Measurements from ENCODE around the gene SSH3.

The SSH3 gene

DNA sequence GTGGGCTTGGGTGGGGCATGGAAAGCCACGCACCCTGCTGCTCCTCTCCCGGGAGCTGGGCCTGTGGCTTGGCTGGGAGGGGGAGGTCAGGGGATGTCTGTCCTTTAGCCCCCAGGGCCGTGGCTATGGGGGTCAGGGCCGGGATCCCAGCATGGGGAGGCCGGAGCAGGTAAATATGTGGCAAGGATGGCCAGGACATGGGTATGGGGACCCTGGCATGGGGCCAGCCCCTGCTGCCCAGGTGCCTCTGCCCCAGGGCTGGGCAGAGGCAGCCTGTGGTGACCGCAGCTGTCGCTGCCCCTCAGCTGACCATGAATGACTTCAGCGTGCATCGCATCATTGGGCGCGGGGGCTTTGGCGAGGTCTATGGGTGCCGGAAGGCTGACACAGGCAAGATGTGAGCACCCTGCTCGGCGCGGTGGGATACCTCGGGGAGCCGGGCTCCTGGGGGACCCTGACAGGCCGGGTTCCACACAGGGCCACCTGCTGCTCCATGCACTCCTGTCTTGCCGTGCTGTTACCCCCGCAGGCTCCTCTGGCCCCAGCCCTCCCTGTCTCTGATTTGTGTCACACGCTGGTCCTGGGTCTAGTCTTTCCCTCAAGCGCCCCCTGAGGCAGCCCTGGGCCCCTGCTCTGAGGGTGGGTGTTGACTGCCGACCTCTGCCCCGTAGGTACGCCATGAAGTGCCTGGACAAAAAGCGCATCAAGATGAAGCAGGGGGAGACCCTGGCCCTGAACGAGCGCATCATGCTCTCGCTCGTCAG is 22.4 kb upstream of the SSH3 start:
- DNase-seq = no peak

GRCh38 chr11:67281552-67282150 is 21.7 kb upstream of the SSH3 start:
- no peak for DNase-seq

GRCh38 chr11:67282155-67282875 is 21.0 kb upstream of the SSH3 start:
- DNase-seq = no peak

DNA sequence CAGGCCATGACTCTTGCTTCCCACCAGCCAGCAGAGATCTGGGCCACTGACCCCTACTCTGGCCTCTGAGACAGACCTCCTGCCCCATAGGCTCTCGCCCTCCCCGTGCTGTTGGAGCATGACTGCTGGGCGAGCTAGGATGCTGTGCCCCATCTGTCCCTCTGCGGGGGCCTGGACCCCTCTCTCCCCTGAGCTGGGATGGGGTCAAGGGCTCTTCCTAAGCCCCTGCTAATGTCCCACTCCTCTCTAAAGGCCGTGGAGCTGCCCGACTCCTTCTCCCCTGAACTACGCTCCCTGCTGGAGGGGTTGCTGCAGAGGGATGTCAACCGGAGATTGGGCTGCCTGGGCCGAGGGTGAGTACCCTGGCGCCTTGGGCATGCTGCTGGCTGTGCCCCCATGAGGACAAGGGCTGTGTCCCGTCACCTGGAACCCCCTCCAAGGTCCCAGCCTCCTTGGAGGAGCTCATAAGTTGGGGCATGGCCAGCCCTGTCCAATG is 20.4 kb upstream of the SSH3 start:
- no peak for DNase-seq

- DNase-seq = no peak
Observed at GRCh38 chr11:67283481-67283963, 19.8 kb upstream of the SSH3 start.

DNA sequence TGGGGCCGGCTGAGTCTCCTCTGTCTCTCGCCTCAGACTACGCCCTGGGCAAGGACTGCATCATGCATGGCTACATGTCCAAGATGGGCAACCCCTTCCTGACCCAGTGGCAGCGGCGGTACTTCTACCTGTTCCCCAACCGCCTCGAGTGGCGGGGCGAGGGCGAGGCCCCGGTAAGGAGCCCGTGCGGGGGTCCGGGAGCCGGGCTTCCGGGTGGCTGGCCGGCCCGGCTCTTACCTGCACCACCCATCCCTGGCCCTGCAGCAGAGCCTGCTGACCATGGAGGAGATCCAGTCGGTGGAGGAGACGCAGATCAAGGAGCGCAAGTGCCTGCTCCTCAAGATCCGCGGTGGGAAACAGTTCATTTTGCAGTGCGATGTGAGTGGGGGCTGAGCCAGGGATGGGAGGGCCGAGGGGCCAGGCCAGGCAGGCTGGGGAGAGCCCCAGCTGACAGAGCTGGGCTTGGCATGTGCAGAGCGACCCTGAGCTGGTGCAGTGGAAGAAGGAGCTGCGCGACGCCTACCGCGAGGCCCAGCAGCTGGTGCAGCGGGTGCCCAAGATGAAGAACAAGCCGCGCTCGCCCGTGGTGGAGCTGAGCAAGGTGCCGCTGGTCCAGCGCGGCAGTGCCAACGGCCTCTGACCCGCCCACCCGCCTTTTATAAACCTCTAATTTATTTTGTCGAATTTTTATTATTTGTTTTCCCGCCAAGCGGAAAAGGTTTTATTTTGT is 18.4 kb upstream of the SSH3 start:
- no peak for DNase-seq

- no peak for DNase-seq
Observed at GRCh38 chr11:67285541-67286498, 17.5 kb upstream of the SSH3 start.

- DNase-seq = no peak
Observed at GRCh38 chr11:67286621-67287333, 16.6 kb upstream of the SSH3 start.

- DNase-seq = no peak
Observed at GRCh38 chr11:67287355-67288197, 15.8 kb upstream of the SSH3 start.

GRCh38 chr11:67288198-67288451 is 15.2 kb upstream of the SSH3 start:
- no peak for DNase-seq

DNA sequence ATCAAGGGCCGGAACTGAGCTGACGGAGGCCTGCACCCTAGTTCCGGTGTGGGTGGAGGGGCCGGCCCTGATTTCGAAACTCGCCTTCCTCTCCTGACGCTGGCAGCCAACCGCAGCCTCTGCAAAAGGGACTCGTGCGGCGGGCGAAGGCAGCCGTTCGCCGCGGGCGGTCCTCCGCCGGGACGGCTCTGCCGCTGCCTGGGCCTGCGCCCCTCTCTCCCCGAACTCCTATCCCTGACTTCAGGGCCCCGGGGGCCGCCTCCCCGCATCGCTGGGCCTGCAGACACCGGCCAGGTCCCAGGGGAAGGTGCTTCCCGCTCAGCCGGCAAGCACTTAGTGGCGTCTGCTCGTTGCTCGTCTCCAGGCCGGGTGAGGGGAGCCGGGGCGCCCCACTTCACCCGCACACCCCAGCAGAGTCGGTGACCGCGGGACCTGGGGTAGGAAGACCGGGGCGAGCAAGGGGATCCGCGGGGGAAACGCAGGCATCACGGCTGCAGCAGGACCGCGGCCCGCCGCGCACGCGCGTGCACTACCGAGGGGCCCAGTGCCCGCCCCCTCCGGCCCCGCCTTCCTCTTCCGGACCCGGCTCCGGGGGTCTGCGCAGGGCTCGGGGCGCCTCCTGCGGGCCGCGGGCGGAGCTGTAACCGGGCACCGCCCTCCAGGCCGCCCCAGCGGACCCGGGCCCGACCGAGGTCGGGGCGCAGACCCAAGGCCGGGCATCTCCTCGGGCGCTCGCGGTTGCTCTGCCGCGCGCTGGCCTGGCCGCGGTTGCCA is 14.7 kb upstream of the SSH3 start:
- DNase-seq = peak; percentile 89

DNA sequence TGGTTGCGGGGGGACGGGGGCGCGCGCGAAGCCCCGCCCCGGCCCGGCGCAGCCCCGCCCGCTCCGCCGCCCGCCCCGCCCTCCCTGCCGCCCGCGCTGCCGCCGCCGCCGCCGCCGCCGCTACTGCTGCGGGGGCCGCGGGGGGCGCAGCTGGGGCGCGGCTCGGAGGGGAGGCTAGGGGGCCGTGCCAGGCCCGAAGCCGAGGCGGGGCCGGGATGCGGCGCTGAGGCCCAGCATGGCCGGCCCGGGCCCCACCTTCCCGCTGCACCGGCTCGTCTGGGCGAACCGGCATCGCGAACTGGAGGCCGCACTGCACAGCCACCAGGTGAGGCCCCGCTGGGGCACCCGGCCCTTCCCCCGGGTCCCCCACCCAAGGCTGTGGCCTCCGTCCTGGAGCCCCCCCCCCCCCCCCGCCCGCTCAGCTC is 14.1 kb upstream of the SSH3 start, which contains the start of gene ANKRD13D:
ANKRD13D (plus strand) TSS at position 78 of the 425 bp plus-strand sequence; CDS start at position 236, 158 bp downstream.
- DNase-seq = no peak

- DNase-seq = no peak
Observed at GRCh38 chr11:67289651-67290479, 13.5 kb upstream of the SSH3 start.

DNA sequence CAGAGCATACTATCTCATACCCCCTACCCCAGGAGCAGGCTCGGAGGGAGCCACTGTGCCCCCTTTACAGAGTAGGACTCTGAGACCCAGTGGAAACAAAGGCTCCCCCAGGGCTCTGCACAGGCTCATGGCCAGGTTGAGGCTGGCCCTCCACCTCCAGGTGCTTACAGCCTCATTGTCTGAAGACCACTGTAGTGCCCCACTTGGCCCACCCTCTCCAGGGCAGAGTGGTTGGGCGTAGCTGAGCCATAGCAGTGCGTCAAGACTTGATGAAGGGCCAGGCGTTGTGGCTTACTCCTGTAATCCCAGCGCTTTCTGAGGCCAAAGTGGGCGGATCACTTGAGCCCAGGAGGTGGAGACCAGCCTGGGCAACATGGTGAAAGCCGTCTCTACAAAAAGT is 12.5 kb upstream of the SSH3 start:
- no peak for DNase-seq

DNA sequence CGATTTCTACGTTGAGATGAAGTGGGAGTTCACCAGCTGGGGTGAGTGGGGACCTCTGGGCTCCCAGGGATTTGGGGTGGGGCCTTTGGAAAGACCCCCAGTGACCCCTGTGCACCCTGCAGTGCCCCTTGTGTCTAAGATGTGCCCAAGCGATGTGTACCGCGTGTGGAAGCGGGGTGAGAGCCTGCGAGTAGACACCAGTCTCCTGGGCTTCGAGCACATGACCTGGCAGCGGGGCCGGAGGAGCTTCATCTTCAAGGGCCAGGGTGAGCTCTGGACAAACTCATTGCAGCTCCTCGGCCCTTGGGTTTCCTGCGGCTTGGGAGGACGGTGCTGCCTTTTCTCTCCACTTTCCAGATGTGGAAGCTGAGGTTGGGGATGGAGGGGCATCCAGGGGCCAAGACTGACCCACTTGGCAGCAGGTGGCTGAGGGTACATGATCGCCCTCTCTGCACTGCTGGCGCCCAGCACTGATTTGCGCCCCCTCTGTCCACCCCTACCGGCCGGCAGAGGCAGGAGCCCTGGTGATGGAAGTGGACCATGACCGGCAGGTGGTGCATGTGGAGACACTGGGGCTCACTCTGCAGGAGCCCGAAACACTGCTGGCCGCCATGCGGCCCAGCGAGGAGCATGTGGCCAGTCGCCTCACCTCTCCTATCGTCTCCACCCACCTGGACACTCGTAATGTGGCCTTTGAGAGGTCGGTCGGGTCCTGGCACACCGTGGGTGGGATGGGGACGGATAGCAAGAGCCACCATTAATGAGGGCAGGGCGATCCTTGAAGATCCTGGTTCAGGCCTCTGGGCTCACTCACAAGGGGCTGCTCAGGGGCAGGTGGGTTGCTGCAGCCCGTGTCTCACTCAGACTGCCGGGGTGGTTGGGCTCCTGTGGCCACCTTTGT is 11.6 kb upstream of the SSH3 start:
- DNase-seq = no peak

- no peak for DNase-seq
Observed at GRCh38 chr11:67292671-67293070, 10.7 kb upstream of the SSH3 start.

GRCh38 chr11:67293090-67293489 is 10.2 kb upstream of the SSH3 start:
- DNase-seq = peak; percentile 39

Measured in fibroblast of upper back skin (primary cell).